Measurements from ENCODE around the gene OR2V1.

The OR2V1 gene

GRCh38 chr5:181160152-181160754 is 29.3 kb upstream of the OR2V1 start:
- DNase-seq (ENCODE audit: low read depth in 1 of 2, low spot score in 1 of 2), result no peak
- Histone ChIP-seq H3K4me3 (replicated peaks; ENCODE audit: insufficient read depth, low read length) (no peak overlapping the region), H3K27ac (replicated peaks) (no peak overlapping the region), H3K27me3 (ENCODE audit: insufficient read depth, poor library complexity, severe bottlenecking) (peaks cover 3% of the 10 kb centered on the region)
- no peak for TF ChIP-seq SPI1 (IDR thresholded peaks at IDR 0.05; ENCODE audit: borderline replicate concordance, low read depth)
- no peak for TF ChIP-seq REST (IDR thresholded peaks at IDR 0.05; ENCODE audit: insufficient replicate concordance, low read depth)
- no peak for TF ChIP-seq CTCF (IDR thresholded peaks at IDR 0.05; ENCODE audit: insufficient read depth, low read length)
- TF ChIP-seq POLR2AphosphoS5 (IDR thresholded peaks at IDR 0.05; ENCODE audit: low read depth), result no peak
- TF ChIP-seq GABPA (IDR thresholded peaks at IDR 0.05; ENCODE audit: low read depth), result no peak

GRCh38 chr5:181159286-181160151 is 28.6 kb upstream of the OR2V1 start:
- peaks cover 3% of the 10 kb centered on the region for H3K27me3 ChIP-seq (ENCODE audit: insufficient read depth, poor library complexity, severe bottlenecking)
- H3K27ac ChIP-seq (replicated peaks), result no peak overlapping the region
- DNase-seq (ENCODE audit: low read depth in 1 of 2, low spot score in 1 of 2), result peak; percentile 44 to 87
- TF ChIP-seq REST (IDR thresholded peaks at IDR 0.05; ENCODE audit: insufficient replicate concordance, low read depth) (no peak), CTCF (IDR thresholded peaks at IDR 0.05; ENCODE audit: insufficient read depth, low read length) (peak; percentile 75), SPI1 (IDR thresholded peaks at IDR 0.05; ENCODE audit: borderline replicate concordance, low read depth) (no peak), GABPA (IDR thresholded peaks at IDR 0.05; ENCODE audit: low read depth) (no peak)
- no peak overlapping the region for H3K4me3 ChIP-seq (replicated peaks; ENCODE audit: insufficient read depth, low read length)

- no peak for DNase-seq (ENCODE audit: low read depth in 1 of 2, low spot score in 1 of 2)
- Histone ChIP-seq H3K27ac (replicated peaks) (no peak overlapping the region), H3K4me3 (replicated peaks; ENCODE audit: insufficient read depth, low read length) (no peak overlapping the region), H3K27me3 (ENCODE audit: insufficient read depth, poor library complexity, severe bottlenecking) (peaks cover 3% of the 10 kb centered on the region)
- TF ChIP-seq POLR2AphosphoS5 (IDR thresholded peaks at IDR 0.05; ENCODE audit: low read depth), result no peak
- no peak for TF ChIP-seq GABPA (IDR thresholded peaks at IDR 0.05; ENCODE audit: low read depth)
Measured at GRCh38 chr5:181158869-181159268, 27.9 kb upstream of the OR2V1 start.

GRCh38 chr5:181156758-181157157 is 25.8 kb upstream of the OR2V1 start:
- no peak for DNase-seq (ENCODE audit: low read depth in 1 of 2, low spot score in 1 of 2)
- Histone ChIP-seq H3K27ac (replicated peaks) (no peak overlapping the region), H3K4me3 (replicated peaks; ENCODE audit: insufficient read depth, low read length) (no peak overlapping the region), H3K27me3 (ENCODE audit: insufficient read depth, poor library complexity, severe bottlenecking) (peaks cover 3% of the 10 kb centered on the region)
- no peak for TF ChIP-seq SPI1 (IDR thresholded peaks at IDR 0.05; ENCODE audit: borderline replicate concordance, low read depth)
- TF ChIP-seq CTCF (IDR thresholded peaks at IDR 0.05; ENCODE audit: insufficient read depth, low read length), result no peak
- TF ChIP-seq POLR2AphosphoS5 (IDR thresholded peaks at IDR 0.05; ENCODE audit: low read depth), result no peak
- no peak for TF ChIP-seq REST (IDR thresholded peaks at IDR 0.05; ENCODE audit: insufficient replicate concordance, low read depth)
- TF ChIP-seq GABPA (IDR thresholded peaks at IDR 0.05; ENCODE audit: low read depth), result no peak

Data from HL-60 (cell line).